ENCODE results near the gene SHOC2.

DNA sequence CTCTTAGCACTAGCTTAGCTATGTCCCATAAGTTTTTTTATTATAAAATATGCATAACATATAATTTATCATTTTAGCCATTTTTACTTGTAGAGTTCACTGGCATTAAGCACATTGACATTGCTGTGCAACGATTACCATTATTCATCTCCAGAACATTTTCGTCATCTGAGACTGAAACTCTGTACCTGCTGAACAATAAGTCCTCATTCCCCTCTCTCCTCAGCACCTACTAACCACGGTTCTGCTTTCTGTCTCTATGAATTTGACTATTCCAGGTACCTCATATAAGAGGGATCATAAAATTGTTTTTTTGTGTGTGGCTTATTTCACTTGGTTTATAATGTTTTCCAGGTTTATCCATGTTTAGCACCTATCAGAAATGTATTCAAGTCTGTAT lies 64.1 kb downstream of the SHOC2 start:
- TF ChIP-seq CTCF (IDR thresholded peaks at IDR 0.05; ENCODE audit: low read depth, low read length): no peak
- TF ChIP-seq, protein P1, sequence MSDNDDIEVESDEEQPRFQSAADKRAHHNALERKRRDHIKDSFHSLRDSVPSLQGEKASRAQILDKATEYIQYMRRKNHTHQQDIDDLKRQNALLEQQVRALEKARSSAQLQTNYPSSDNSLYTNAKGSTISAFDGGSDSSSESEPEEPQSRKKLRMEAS (IDR thresholded peaks at IDR 0.05; ENCODE audit: low read depth, low read length): no peak
